Effector CD4-positive, alpha-beta T cell (primary cell): ENCODE measurements around the gene LSM14B.

Source experiments
- DNase-seq: peaks from one replicate; pipeline ENCODE4 v3.0.0-alpha.2; 2020

LSM14B gene

GRCh38 chr20:62164879-62165761, 42.8 kb downstream of the LSM14B start:
- no peak for DNase-seq

- no peak for DNase-seq
These were observed 43.6 kb downstream of the LSM14B start for GRCh38 chr20:62165762-62166399.

GRCh38 chr20:62167474-62167873, 45.2 kb downstream of the LSM14B start:
- no peak for DNase-seq

- no peak for DNase-seq
These were observed 45.8 kb downstream of the LSM14B start for GRCh38 chr20:62168061-62168460.

- DNase-seq = no peak
These were observed 46.7 kb downstream of the LSM14B start for GRCh38 chr20:62168890-62169435.

GRCh38 chr20:62170536-62170935, 48.3 kb downstream of the LSM14B start:
- no peak for DNase-seq

- no peak for DNase-seq
These were observed 49.0 kb downstream of the LSM14B start for GRCh38 chr20:62171245-62171644.

GRCh38 chr20:62172666-62173065, 50.4 kb downstream of the LSM14B start:
- no peak for DNase-seq

GRCh38 chr20:62174021-62174804, 51.9 kb downstream of the LSM14B start:
- no peak for DNase-seq

- no peak for DNase-seq
These were observed 52.8 kb downstream of the LSM14B start for GRCh38 chr20:62174870-62175624.

GRCh38 chr20:62175711-62176110, 53.4 kb downstream of the LSM14B start:
- no peak for DNase-seq

GRCh38 chr20:62176866-62177265, 54.6 kb downstream of the LSM14B start:
- no peak for DNase-seq

GRCh38 chr20:62177307-62177706, 55.0 kb downstream of the LSM14B start:
- no peak for DNase-seq

- no peak for DNase-seq
These were observed 56.3 kb downstream of the LSM14B start for GRCh38 chr20:62178316-62179161.

GRCh38 chr20:62179162-62179504, 56.9 kb downstream of the LSM14B start:
- DNase-seq = no peak

- DNase-seq = no peak
These were observed 59.5 kb downstream of the LSM14B start for GRCh38 chr20:62181808-62182207.

- DNase-seq = peak; percentile 94
These were observed 60.5 kb downstream of the LSM14B start, which contains the start of gene MTG2 for GRCh38 chr20:62182469-62183425. TSS of gene MTG2 (plus strand) at chr20:62183028. CDS start at chr20:62193421, 10,393 bp downstream.

GRCh38 chr20:62183426-62184142, 61.3 kb downstream of the LSM14B start:
- no peak for DNase-seq
